Esophagus muscularis mucosa (tissue), 4 donors: ENCODE measurements around the gene TCF7L2. TPM values are rescaled to one million over a fixed set of nuclear protein-coding genes. Genes with fewer than 3 reads are reported as not detected.

Experiments
- DNase-seq: peaks from one replicate; pipeline ENCODE4 v3.0.0-alpha.2; 2017; ENCODE audit errors: extremely low spot score
- H3K27ac ChIP-seq, 4 donors: fragments of 200-600 bp; sonication (generic); replicated peaks in 1 of 4; 1 replicate in 3 of 4; 2 replicates in 1 of 4; pipeline ENCODE4 v1.5.1; 2016 to 2019; ENCODE audit warnings: mild to moderate bottlenecking in 1 of 4
- H3K27me3 ChIP-seq, 4 donors: fragments of 200-600 bp; sonication (generic); one replicate each; pipeline versions ENCODE4 v1.5.1 to v1.6.0; 2016 to 2019
- H3K36me3 ChIP-seq, 4 donors: fragments of 200-600 bp; sonication (generic); one replicate each; pipeline ENCODE4 v1.5.1; 2016 to 2019
- H3K4me1 ChIP-seq, 4 donors: fragments of 200-600 bp; sonication (generic); one replicate each; pipeline ENCODE4 v1.5.1; 2016 to 2019
- H3K4me3 ChIP-seq, 4 donors: fragments of 200-600 bp; sonication (generic); 1 replicate in 2 of 4; 2 replicates in 2 of 4; pipeline ENCODE4 v1.5.1; 2016 to 2019; ENCODE audit warnings: mild to moderate bottlenecking in 4 of 4, moderate library complexity in 1 of 4
- H3K9me3 ChIP-seq, 4 donors: fragments of 200-600 bp; sonication (generic); 1 replicate in 3 of 4; 2 replicates in 1 of 4; pipeline ENCODE4 v1.5.1; 2016 to 2019
- CTCF ChIP-seq, 3 experiments: fragments of 200-600 bp in 2 of 3; fragments of 450-650 bp in 1 of 3; sonication (generic) in 2 of 3; IDR thresholded peaks; one replicate each; pipeline ENCODE4 v1.5.1; 2017 to 2019; ENCODE audit warnings: antibody characterized with exemption in 3 of 3, mild to moderate bottlenecking in 2 of 3, moderate library complexity in 1 of 3
- EP300 ChIP-seq: sonication (generic); formaldehyde crosslinking; IDR thresholded peaks from one replicate; pipeline ENCODE4 v1.6.1; 2017; ENCODE audit warnings: antibody characterized with exemption
- POLR2A ChIP-seq: fragments of 450-650 bp; IDR thresholded peaks from one replicate; pipeline ENCODE4 v1.6.1; 2017; ENCODE audit warnings: antibody characterized with exemption, moderate library complexity, mild to moderate bottlenecking, low read depth
- POLR2AphosphoS5 ChIP-seq, 2 donors: sonication (generic); formaldehyde crosslinking; IDR thresholded peaks; one replicate each; pipeline ENCODE4 v1.6.1; 2017; ENCODE audit warnings: antibody characterized with exemption in 2 of 2
- WGBS: methylation state at CpG from one replicate; pipeline ENCODE4 v1.1.5; 2018; 5-methylcytosine and 5-hydroxymethylcytosine counted together
- intact Hi-C: fragments of 100-400 bp; cut with DNase I; formaldehyde crosslinking; loops from one replicate; pipeline ENCODE4 v1.15.1; 2023
- total RNA-seq, 4 donors: library from RNA; depleted of rRNA; stranded (reverse); fragments of >200 nt; gene quantifications; one replicate each; pipeline versions ENCODE4 v1.1.0 to v1.2.1, GENCODE V29; 2016

Gene TCF7L2
- total RNA-seq, 4 donors from 2014 or later = 7.8 to 24.1 (median 19.2) TPM

- intact Hi-C loops = no loop called here
These were observed 98.1 kb downstream of the TCF7L2 start for GRCh38 chr10:113047963-113048781.

GRCh38 chr10:113049881-113050280 lies 99.8 kb downstream of the TCF7L2 start:
- 90% methylated on average over 4 of the region's 5 CpGs for WGBS
- H3K36me3 ChIP-seq = no peaks in the 10 kb centered on the region
- peaks cover 28 to 84% (median 62%) of the 10 kb centered on the region in 4 donors for H3K4me1 ChIP-seq
- no peak overlapping the region for H3K27ac ChIP-seq
- H3K27me3 ChIP-seq = no peaks in the 10 kb centered on the region
- intact Hi-C loops = loop anchor here (10.0 kb wide), 1 partner anchor 95 kb away; the partner anchor contains the start of gene TCF7L2
- TF ChIP-seq POLR2A = no peak
- no peak for TF ChIP-seq CTCF (IDR thresholded peaks at IDR 0.05)
- TF ChIP-seq POLR2AphosphoS5 (IDR thresholded peaks at IDR 0.05) = no peak
- no peak for TF ChIP-seq EP300
- DNase-seq = no peak
- H3K9me3 ChIP-seq = no peaks in the 10 kb centered on the region
- H3K4me3 ChIP-seq = no peak overlapping the region

More at GRCh38 chr10:113047963-113048781, 98.1 kb downstream of the TCF7L2 start:
- H3K27ac ChIP-seq = peak overlapping the region; percentile 4 to 66 (median 14)
- no peaks in the 10 kb centered on the region for H3K9me3 ChIP-seq
- H3K27me3 ChIP-seq = no peaks in the 10 kb centered on the region
- peaks cover 26 to 79% (median 52%) of the 10 kb centered on the region in 4 donors for H3K4me1 ChIP-seq
- TF ChIP-seq POLR2A (no peak), CTCF (IDR thresholded peaks at IDR 0.05) (no peak), EP300 (no peak), POLR2AphosphoS5 (IDR thresholded peaks at IDR 0.05) (no peak)
- H3K4me3 ChIP-seq = no peak overlapping the region
- WGBS = 89% methylated on average over 13 of the region's 13 CpGs
- no peak for DNase-seq
- H3K36me3 ChIP-seq = no peaks in the 10 kb centered on the region

- no peaks in the 10 kb centered on the region for H3K9me3 ChIP-seq
- no peak for DNase-seq
- H3K4me1 ChIP-seq = peaks cover 30 to 78% (median 59%) of the 10 kb centered on the region in 4 donors
- no peaks in the 10 kb centered on the region for H3K36me3 ChIP-seq
- peak overlapping the region in 2 of 4 donors; percentile 2 to 46 for H3K27ac ChIP-seq
- WGBS = 70% methylated on average over 10 of the region's 10 CpGs
- no peak overlapping the region for H3K4me3 ChIP-seq
- no peak for TF ChIP-seq POLR2A
- peak in 1 of 3 experiments; percentile 18 for TF ChIP-seq CTCF (IDR thresholded peaks at IDR 0.05)
- no peak for TF ChIP-seq EP300
- no peak for TF ChIP-seq POLR2AphosphoS5 (IDR thresholded peaks at IDR 0.05)
- H3K27me3 ChIP-seq = no peaks in the 10 kb centered on the region
- intact Hi-C loops = loop anchor here (10.0 kb wide), 1 partner anchor 97 kb away; the partner anchor contains the start of gene TCF7L2
These were observed 102.2 kb downstream of the TCF7L2 start for GRCh38 chr10:113052076-113052830.

GRCh38 chr10:113053091-113053490 lies 103.0 kb downstream of the TCF7L2 start:
- Histone ChIP-seq H3K27ac (peak overlapping the region; percentile 36 to 67 (median 51)), H3K36me3 (no peaks in the 10 kb centered on the region), H3K27me3 (no peaks in the 10 kb centered on the region), H3K4me1 (peaks cover 29 to 78% (median 59%) of the 10 kb centered on the region in 4 donors), H3K9me3 (no peaks in the 10 kb centered on the region), H3K4me3 (no peak overlapping the region)
- TF ChIP-seq EP300 (no peak), POLR2AphosphoS5 (IDR thresholded peaks at IDR 0.05) (peak in 1 of 2 donors; percentile 42), POLR2A (no peak)
- 73% methylated on average over 10 of the region's 10 CpGs for WGBS
- intact Hi-C loops = loop anchor here (10.0 kb wide), 1 partner anchor 98 kb away; the partner anchor contains the start of gene TCF7L2
- no peak for DNase-seq
